IPS DF 6.9 (cell line): ENCODE results near the gene KLHL42.

Source experiments
- DNase-seq: peaks from one replicate; pipeline ENCODE4 v3.0.0-alpha.2; 2013; ENCODE audit warnings: low read depth, low spot score
- H3K27ac ChIP-seq: one replicate; pipeline ENCODE4 v1.5.1; 2013; ENCODE audit warnings: low read length, control low read depth
- H3K27me3 ChIP-seq: 2 replicates; pipeline ENCODE4 v1.6.1; 2013; ENCODE audit warnings: mild to moderate bottlenecking, low read length; ENCODE audit not compliant: control insufficient read depth, insufficient read depth
- H3K36me3 ChIP-seq: 2 replicates; pipeline ENCODE4 v1.6.1; 2013; ENCODE audit warnings: low read length; ENCODE audit not compliant: control insufficient read depth, insufficient read depth
- H3K4me1 ChIP-seq: 2 replicates; pipeline ENCODE4 v1.6.1; 2013; ENCODE audit warnings: low read length; ENCODE audit not compliant: control insufficient read depth, insufficient read depth
- H3K4me3 ChIP-seq: 2 replicates; pipeline ENCODE4 v1.5.1; 2013; ENCODE audit warnings: mild to moderate bottlenecking, low read length
- H3K9me3 ChIP-seq: 2 replicates; pipeline ENCODE4 v1.6.1; 2013; ENCODE audit warnings: low read length, inconsistent platforms; ENCODE audit not compliant: control insufficient read depth, insufficient read depth
- WGBS: extraction: QIAGEN DNeasy Blood & Tissue Kit; methylation state at CpG from one replicate; pipeline ENCODE4 v1.1.7; 2013; ENCODE audit warnings: mixed read lengths, missing lambda C conversion rate; ENCODE audit not compliant: insufficient read length, insufficient coverage; 5-methylcytosine and 5-hydroxymethylcytosine counted together

KLHL42 gene

GRCh38 chr12:27801630-27802029, 21.6 kb downstream of the KLHL42 start:
- no peak for DNase-seq
- H3K27ac ChIP-seq: no peak overlapping the region
- no peaks in the 10 kb centered on the region for H3K4me1 ChIP-seq
- no CpG with 5 or more reads among the region's 5 CpGs for WGBS
- H3K27me3 ChIP-seq: no peaks in the 10 kb centered on the region
- H3K4me3 ChIP-seq: no peak overlapping the region
- H3K9me3 ChIP-seq: no peaks in the 10 kb centered on the region
- peaks cover 7% of the 10 kb centered on the region; the same call in 1 of the 2 replicates for H3K36me3 ChIP-seq

GRCh38 chr12:27802511-27802910, 22.5 kb downstream of the KLHL42 start:
- H3K4me1 ChIP-seq: no peaks in the 10 kb centered on the region
- no peaks in the 10 kb centered on the region for H3K27me3 ChIP-seq
- no peak for DNase-seq
- peaks cover 4% of the 10 kb centered on the region; the same call in 1 of the 2 replicates for H3K36me3 ChIP-seq
- H3K27ac ChIP-seq: no peak overlapping the region
- no peaks in the 10 kb centered on the region for H3K9me3 ChIP-seq
- no peak overlapping the region for H3K4me3 ChIP-seq
- no CpG with 5 or more reads among the region's 4 CpGs for WGBS

- Histone ChIP-seq H3K9me3 (no peaks in the 10 kb centered on the region), H3K27ac (no peak overlapping the region), H3K4me1 (no peaks in the 10 kb centered on the region), H3K4me3 (no peak overlapping the region), H3K27me3 (no peaks in the 10 kb centered on the region), H3K36me3 (no peaks in the 10 kb centered on the region)
- WGBS: no CpG with 5 or more reads among the region's 2 CpGs
- no peak for DNase-seq
Measured at GRCh38 chr12:27802936-27803335, 22.9 kb downstream of the KLHL42 start.

GRCh38 chr12:27805238-27805637, 25.2 kb downstream of the KLHL42 start:
- Histone ChIP-seq H3K4me1 (no peaks in the 10 kb centered on the region), H3K27me3 (no peaks in the 10 kb centered on the region), H3K4me3 (no peak overlapping the region), H3K9me3 (no peaks in the 10 kb centered on the region), H3K36me3 (no peaks in the 10 kb centered on the region), H3K27ac (no peak overlapping the region)
- DNase-seq: no peak
- no CpG with 5 or more reads among the region's 1 CpG for WGBS

- no peak overlapping the region for H3K4me3 ChIP-seq
- no peaks in the 10 kb centered on the region for H3K27me3 ChIP-seq
- WGBS: no CpG with 5 or more reads among the region's 4 CpGs
- no peaks in the 10 kb centered on the region for H3K4me1 ChIP-seq
- H3K27ac ChIP-seq: no peak overlapping the region
- no peaks in the 10 kb centered on the region for H3K9me3 ChIP-seq
- no peaks in the 10 kb centered on the region for H3K36me3 ChIP-seq
- no peak for DNase-seq
Measured at GRCh38 chr12:27806259-27806658, 26.2 kb downstream of the KLHL42 start.

GRCh38 chr12:27807063-27807703, 27.1 kb downstream of the KLHL42 start:
- no peaks in the 10 kb centered on the region for H3K4me1 ChIP-seq
- no peaks in the 10 kb centered on the region for H3K36me3 ChIP-seq
- no peaks in the 10 kb centered on the region for H3K9me3 ChIP-seq
- no peaks in the 10 kb centered on the region for H3K27me3 ChIP-seq
- H3K27ac ChIP-seq: no peak overlapping the region
- H3K4me3 ChIP-seq: no peak overlapping the region
- no CpG with 5 or more reads among the region's 8 CpGs for WGBS
- DNase-seq: no peak

GRCh38 chr12:27808841-27809240, 28.8 kb downstream of the KLHL42 start:
- no peak for DNase-seq
- H3K36me3 ChIP-seq: no peaks in the 10 kb centered on the region
- no peaks in the 10 kb centered on the region for H3K4me1 ChIP-seq
- no peaks in the 10 kb centered on the region for H3K27me3 ChIP-seq
- H3K9me3 ChIP-seq: no peaks in the 10 kb centered on the region
- H3K27ac ChIP-seq: no peak overlapping the region
- no peak overlapping the region for H3K4me3 ChIP-seq
- WGBS: no CpG with 5 or more reads among the region's 6 CpGs

- Histone ChIP-seq H3K27me3 (no peaks in the 10 kb centered on the region), H3K27ac (no peak overlapping the region), H3K4me3 (no peak overlapping the region), H3K36me3 (no peaks in the 10 kb centered on the region), H3K9me3 (no peaks in the 10 kb centered on the region), H3K4me1 (no peaks in the 10 kb centered on the region)
- no peak for DNase-seq
- WGBS: no CpG with 5 or more reads among the region's 4 CpGs
Measured at GRCh38 chr12:27810756-27811155, 30.7 kb downstream of the KLHL42 start.

GRCh38 chr12:27812502-27812901, 32.5 kb downstream of the KLHL42 start:
- Histone ChIP-seq H3K4me1 (no peaks in the 10 kb centered on the region), H3K27me3 (no peaks in the 10 kb centered on the region), H3K4me3 (no peak overlapping the region), H3K36me3 (no peaks in the 10 kb centered on the region), H3K9me3 (no peaks in the 10 kb centered on the region), H3K27ac (no peak overlapping the region)
- DNase-seq: no peak
- WGBS: no CpG with 5 or more reads among the region's 6 CpGs

- Histone ChIP-seq H3K27ac (no peak overlapping the region), H3K4me1 (no peaks in the 10 kb centered on the region), H3K4me3 (no peak overlapping the region), H3K27me3 (no peaks in the 10 kb centered on the region), H3K9me3 (no peaks in the 10 kb centered on the region; the same call in 1 of the 2 replicates), H3K36me3 (no peaks in the 10 kb centered on the region)
- WGBS: no CpG with 5 or more reads among the region's 2 CpGs
- DNase-seq: no peak
Measured at GRCh38 chr12:27814411-27814810, 34.4 kb downstream of the KLHL42 start.
